ENCODE measurements around the gene IL10RA.

Gene IL10RA

DNA sequence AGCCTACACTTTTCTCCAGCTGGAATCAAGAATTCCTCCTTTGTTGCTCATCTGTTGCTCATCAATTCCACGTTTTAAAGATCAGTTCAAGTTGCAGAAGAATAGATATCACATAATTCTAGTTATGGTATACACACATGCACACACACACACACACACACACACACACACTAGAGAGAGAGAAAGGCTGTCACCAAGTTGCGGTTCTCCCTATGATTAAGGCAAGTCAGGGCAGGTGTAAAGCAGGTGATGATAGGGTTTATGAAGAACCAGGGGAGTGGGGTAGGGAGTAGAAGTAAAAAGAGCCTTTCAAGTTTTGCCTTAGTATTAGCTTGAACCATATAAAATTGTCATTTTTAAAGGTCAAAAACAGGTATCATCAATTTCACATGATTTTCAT is 59.0 kb downstream of the IL10RA start:
- no peak overlapping the region for H2AK5ac ChIP-seq (ENCODE audit: low read length)
- WGBS (ENCODE audit: extremely low coverage, insufficient coverage, low lambda C conversion rate) = no CpG with 5 or more reads among the region's 2 CpGs
- H2BK5ac ChIP-seq (ENCODE audit: low read length) = no peak overlapping the region
- no peak overlapping the region for H2BK120ac ChIP-seq (ENCODE audit: low read depth, low read length)
- H3K18ac ChIP-seq (ENCODE audit: low read length) = no peak overlapping the region
- no peak overlapping the region for H4K5ac ChIP-seq (ENCODE audit: low read length)
- no peaks in the 10 kb centered on the region for H3K79me2 ChIP-seq (ENCODE audit: control insufficient read depth, insufficient read depth, low read length)
- H3K4ac ChIP-seq (ENCODE audit: low read depth, low read length) = no peak overlapping the region
- no peak overlapping the region for H3K56ac ChIP-seq (ENCODE audit: low read length)
- no peak overlapping the region for H3K4me2 ChIP-seq (ENCODE audit: low read length)
- H3K9ac ChIP-seq (ENCODE audit: low read length) = no peak overlapping the region
- no peaks in the 10 kb centered on the region for H3K27me3 ChIP-seq (ENCODE audit: insufficient read depth, low read length, poor library complexity)
- no peak overlapping the region for H2BK15ac ChIP-seq (replicated peaks; ENCODE audit: low read depth)
- H3K27ac ChIP-seq (ENCODE audit: low read depth, low read length) = no peak overlapping the region
- H3K36me3 ChIP-seq (ENCODE audit: control insufficient read depth, insufficient read depth, low read length) = no peaks in the 10 kb centered on the region
- no peak overlapping the region for H4K8ac ChIP-seq (ENCODE audit: low read depth, low read length)
- no peaks in the 10 kb centered on the region for H3K79me1 ChIP-seq (ENCODE audit: low read length)
- DNase-seq = no peak
- no peaks in the 10 kb centered on the region for H3K4me1 ChIP-seq (ENCODE audit: control insufficient read depth, low read depth, low read length)
- no peak overlapping the region for H3K4me3 ChIP-seq (ENCODE audit: low read length)
- H3K23ac ChIP-seq (ENCODE audit: low read length) = no peak overlapping the region

DNA sequence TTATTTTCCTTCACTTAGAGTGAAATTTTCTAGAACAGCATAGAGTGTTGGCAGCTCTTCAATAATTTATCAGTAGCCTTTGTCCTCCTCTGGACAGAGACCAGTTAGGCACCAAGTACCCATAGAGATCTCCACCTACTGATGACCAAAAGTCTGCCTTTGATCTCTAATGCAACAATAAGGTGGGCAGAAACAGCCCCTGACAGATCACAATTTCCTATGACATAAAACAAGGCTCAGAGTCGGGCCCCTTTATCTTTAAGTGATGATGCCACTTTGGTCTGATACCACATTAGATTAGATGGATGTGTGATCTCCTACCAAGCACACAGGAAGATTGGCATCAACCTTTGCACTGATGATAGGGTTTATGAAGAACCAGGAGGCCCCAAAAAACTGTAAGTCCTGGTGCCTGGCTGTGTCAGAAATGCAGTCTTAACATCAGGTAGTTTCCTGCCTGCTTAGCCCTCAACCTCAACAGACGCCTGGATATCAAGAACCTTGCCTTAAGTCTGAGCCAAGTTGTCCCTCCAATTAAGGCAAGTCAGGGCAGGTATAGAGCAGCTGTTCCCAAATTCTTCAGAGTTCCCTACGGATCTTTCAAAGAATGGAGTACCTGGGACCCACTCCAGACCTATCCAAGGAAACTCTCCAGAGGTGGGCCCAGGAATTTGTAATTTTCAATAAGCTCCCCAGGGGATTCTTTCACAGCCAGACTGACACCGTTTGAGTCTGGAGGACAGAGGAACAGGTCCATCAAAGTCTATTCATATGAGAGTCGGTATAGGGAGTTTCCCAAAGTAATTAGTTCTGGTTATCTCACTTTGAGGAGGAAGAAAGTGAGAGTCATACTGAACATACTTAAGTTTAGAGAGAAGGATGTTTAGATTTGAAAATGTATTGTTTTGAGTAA is 60.1 kb downstream of the IL10RA start:
- Histone ChIP-seq H3K9ac (ENCODE audit: low read length) (no peak overlapping the region), H3K4me1 (ENCODE audit: control insufficient read depth, low read depth, low read length) (no peaks in the 10 kb centered on the region), H3K18ac (ENCODE audit: low read length) (no peak overlapping the region), H4K8ac (ENCODE audit: low read depth, low read length) (no peak overlapping the region), H3K36me3 (ENCODE audit: control insufficient read depth, insufficient read depth, low read length) (no peaks in the 10 kb centered on the region), H3K4ac (ENCODE audit: low read depth, low read length) (no peak overlapping the region), H3K56ac (ENCODE audit: low read length) (no peak overlapping the region), H2BK5ac (ENCODE audit: low read length) (no peak overlapping the region), H3K27me3 (ENCODE audit: insufficient read depth, low read length, poor library complexity) (no peaks in the 10 kb centered on the region), H2BK120ac (ENCODE audit: low read depth, low read length) (no peak overlapping the region), H4K5ac (ENCODE audit: low read length) (no peak overlapping the region), H3K4me2 (ENCODE audit: low read length) (no peak overlapping the region), H3K79me2 (ENCODE audit: control insufficient read depth, insufficient read depth, low read length) (no peaks in the 10 kb centered on the region), H3K23ac (ENCODE audit: low read length) (no peak overlapping the region), H2AK5ac (ENCODE audit: low read length) (no peak overlapping the region), H2BK15ac (replicated peaks; ENCODE audit: low read depth) (no peak overlapping the region), H3K79me1 (ENCODE audit: low read length) (no peaks in the 10 kb centered on the region), H3K27ac (ENCODE audit: low read depth, low read length) (no peak overlapping the region), H3K4me3 (ENCODE audit: low read length) (no peak overlapping the region)
- WGBS (ENCODE audit: extremely low coverage, insufficient coverage, low lambda C conversion rate) = no CpG with 5 or more reads among the region's 5 CpGs
- DNase-seq = no peak

DNA sequence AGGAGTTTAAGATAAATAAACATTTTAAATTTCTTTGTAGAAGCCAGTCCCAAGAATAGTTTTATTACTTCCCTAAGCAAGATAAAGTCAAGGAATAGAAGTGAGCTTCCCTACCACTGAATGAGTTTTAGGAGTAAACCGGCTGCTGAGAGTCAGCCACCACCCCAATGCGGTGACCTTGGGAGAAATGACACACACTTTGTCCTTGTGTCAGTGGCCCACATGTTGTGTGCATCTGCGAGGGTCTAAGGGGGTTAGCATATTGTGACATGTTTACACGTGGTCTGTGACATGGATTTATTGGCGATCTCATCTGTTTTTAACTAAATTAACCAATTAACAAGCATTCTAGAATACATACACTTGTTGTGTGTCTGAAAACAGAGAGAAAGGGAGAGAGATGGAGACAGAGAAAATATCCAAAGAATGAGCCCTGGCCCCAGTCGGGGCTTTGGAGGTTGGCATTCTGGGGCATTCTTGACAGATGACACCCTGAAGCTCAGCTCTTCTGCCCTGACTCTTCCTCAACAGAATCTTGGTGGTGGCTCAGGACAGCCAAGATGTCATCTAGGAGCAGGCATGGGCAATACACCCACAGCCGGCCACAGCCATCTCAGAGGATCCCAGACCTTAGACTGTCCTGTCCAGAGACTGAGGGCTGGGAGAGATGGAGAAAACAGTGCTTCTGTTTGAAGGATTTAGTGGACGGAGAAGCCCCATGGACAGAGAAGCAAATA is 60.9 kb downstream of the IL10RA start:
- no CpG with 5 or more reads among the region's 8 CpGs for WGBS (ENCODE audit: extremely low coverage, insufficient coverage, low lambda C conversion rate)

DNA sequence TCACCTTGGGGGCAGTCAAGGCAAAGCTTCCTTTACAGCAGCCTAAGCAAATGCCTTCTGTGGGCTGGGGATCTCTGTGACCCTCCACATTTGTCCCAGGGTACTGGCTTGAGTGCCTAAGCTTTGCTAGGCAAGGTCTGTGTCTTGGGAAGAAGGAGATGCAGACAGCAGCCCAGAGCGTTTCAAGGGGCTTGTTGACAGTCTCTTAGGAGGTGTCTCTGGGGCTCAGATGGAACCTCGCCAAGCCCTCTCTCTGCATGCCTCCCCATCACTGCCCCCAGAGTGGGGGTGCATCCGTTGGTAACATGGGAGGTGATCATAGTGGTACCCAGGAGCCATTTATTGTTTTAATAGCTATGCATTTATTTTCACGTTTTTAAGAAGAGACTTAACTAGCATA is 61.6 kb downstream of the IL10RA start:
- H3K4me1 ChIP-seq (ENCODE audit: control insufficient read depth, low read depth, low read length) = no peaks in the 10 kb centered on the region
- no peaks in the 10 kb centered on the region for H3K36me3 ChIP-seq (ENCODE audit: control insufficient read depth, insufficient read depth, low read length)
- no peak overlapping the region for H4K8ac ChIP-seq (ENCODE audit: low read depth, low read length)
- H2BK5ac ChIP-seq (ENCODE audit: low read length) = no peak overlapping the region
- H3K79me1 ChIP-seq (ENCODE audit: low read length) = no peaks in the 10 kb centered on the region
- no peak overlapping the region for H3K4me3 ChIP-seq (ENCODE audit: low read length)
- no peak overlapping the region for H2AK5ac ChIP-seq (ENCODE audit: low read length)
- H3K27ac ChIP-seq (ENCODE audit: low read depth, low read length) = no peak overlapping the region
- no peak overlapping the region for H3K9ac ChIP-seq (ENCODE audit: low read length)
- no peak overlapping the region for H3K23ac ChIP-seq (ENCODE audit: low read length)
- no peak for DNase-seq
- no peak overlapping the region for H3K4ac ChIP-seq (ENCODE audit: low read depth, low read length)
- H3K27me3 ChIP-seq (ENCODE audit: insufficient read depth, low read length, poor library complexity) = no peaks in the 10 kb centered on the region
- no peak overlapping the region for H2BK120ac ChIP-seq (ENCODE audit: low read depth, low read length)
- no peak overlapping the region for H2BK15ac ChIP-seq (replicated peaks; ENCODE audit: low read depth)
- no peak overlapping the region for H3K4me2 ChIP-seq (ENCODE audit: low read length)
- H3K79me2 ChIP-seq (ENCODE audit: control insufficient read depth, insufficient read depth, low read length) = no peaks in the 10 kb centered on the region
- no CpG with 5 or more reads among the region's 4 CpGs for WGBS (ENCODE audit: extremely low coverage, insufficient coverage, low lambda C conversion rate)
- H3K18ac ChIP-seq (ENCODE audit: low read length) = no peak overlapping the region
- no peak overlapping the region for H4K5ac ChIP-seq (ENCODE audit: low read length)
- no peak overlapping the region for H3K56ac ChIP-seq (ENCODE audit: low read length)

More for the DNA sequence above, 60.9 kb downstream of the IL10RA start:
- no peak overlapping the region for H2BK5ac ChIP-seq (ENCODE audit: low read length)
- H3K4me3 ChIP-seq (ENCODE audit: low read length) = no peak overlapping the region
- no peaks in the 10 kb centered on the region for H3K79me2 ChIP-seq (ENCODE audit: control insufficient read depth, insufficient read depth, low read length)
- no peak overlapping the region for H2BK120ac ChIP-seq (ENCODE audit: low read depth, low read length)
- H3K27ac ChIP-seq (ENCODE audit: low read depth, low read length) = no peak overlapping the region
- H3K23ac ChIP-seq (ENCODE audit: low read length) = no peak overlapping the region
- H2BK15ac ChIP-seq (replicated peaks; ENCODE audit: low read depth) = no peak overlapping the region
- H3K56ac ChIP-seq (ENCODE audit: low read length) = no peak overlapping the region
- no peak overlapping the region for H3K4me2 ChIP-seq (ENCODE audit: low read length)
- no peak overlapping the region for H2AK5ac ChIP-seq (ENCODE audit: low read length)
- H4K8ac ChIP-seq (ENCODE audit: low read depth, low read length) = no peak overlapping the region
- no peak overlapping the region for H3K9ac ChIP-seq (ENCODE audit: low read length)
- no peaks in the 10 kb centered on the region for H3K27me3 ChIP-seq (ENCODE audit: insufficient read depth, low read length, poor library complexity)
- no peak for DNase-seq
- no peaks in the 10 kb centered on the region for H3K36me3 ChIP-seq (ENCODE audit: control insufficient read depth, insufficient read depth, low read length)
- no peak overlapping the region for H4K5ac ChIP-seq (ENCODE audit: low read length)
- H3K18ac ChIP-seq (ENCODE audit: low read length) = no peak overlapping the region
- H3K4ac ChIP-seq (ENCODE audit: low read depth, low read length) = no peak overlapping the region
- H3K4me1 ChIP-seq (ENCODE audit: control insufficient read depth, low read depth, low read length) = no peaks in the 10 kb centered on the region
- H3K79me1 ChIP-seq (ENCODE audit: low read length) = no peaks in the 10 kb centered on the region

DNA sequence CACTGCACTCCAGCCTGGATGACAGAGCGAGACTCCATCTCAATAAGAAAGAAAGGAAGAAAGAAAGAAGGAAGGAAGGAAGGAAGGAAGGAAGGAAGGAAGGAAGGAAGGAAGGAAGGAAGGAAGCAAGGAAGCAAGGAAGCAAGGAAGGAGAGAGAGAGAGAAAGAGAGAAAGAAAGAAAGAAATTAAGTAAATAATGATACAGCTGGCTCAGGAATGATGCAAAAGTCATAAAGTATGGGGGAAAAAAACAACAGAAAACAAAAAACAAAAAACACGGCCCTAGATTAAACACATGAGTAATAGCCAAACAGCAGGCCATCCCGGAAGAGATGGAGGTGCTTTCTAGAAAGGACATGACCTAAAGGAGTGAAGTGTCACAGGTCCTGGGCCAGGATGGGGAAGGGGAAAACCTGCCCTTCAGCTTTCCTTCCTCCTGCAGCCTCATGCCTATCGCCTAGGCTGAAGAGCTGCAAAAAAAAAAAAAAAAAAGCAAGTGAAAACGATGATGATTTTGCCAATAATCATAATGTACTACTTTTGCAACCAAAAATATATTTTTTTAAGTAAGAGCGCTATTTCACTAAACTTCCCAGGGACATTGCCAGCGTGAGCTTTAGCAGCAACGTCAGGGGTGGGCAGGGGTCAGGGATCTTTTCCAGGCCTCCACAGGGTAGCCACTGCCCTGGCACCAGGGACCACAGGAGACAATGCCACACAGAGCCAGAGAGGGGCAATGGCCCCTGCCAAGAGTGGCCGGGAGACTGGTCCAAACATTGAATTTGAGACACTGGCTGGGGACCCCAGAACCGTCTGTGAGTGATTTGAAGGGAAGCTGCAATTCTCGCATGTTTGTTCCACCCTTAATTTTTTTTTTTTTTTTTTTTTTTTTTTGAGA is 62.5 kb downstream of the IL10RA start:
- no peaks in the 10 kb centered on the region for H3K79me2 ChIP-seq (ENCODE audit: control insufficient read depth, insufficient read depth, low read length)
- H3K23ac ChIP-seq (ENCODE audit: low read length) = no peak overlapping the region
- no peaks in the 10 kb centered on the region for H3K27me3 ChIP-seq (ENCODE audit: insufficient read depth, low read length, poor library complexity)
- no peak overlapping the region for H2BK5ac ChIP-seq (ENCODE audit: low read length)
- no peak overlapping the region for H2BK120ac ChIP-seq (ENCODE audit: low read depth, low read length)
- no peak overlapping the region for H4K5ac ChIP-seq (ENCODE audit: low read length)
- H3K18ac ChIP-seq (ENCODE audit: low read length) = no peak overlapping the region
- H3K4me2 ChIP-seq (ENCODE audit: low read length) = no peak overlapping the region
- no peak overlapping the region for H3K4ac ChIP-seq (ENCODE audit: low read depth, low read length)
- no peak overlapping the region for H4K8ac ChIP-seq (ENCODE audit: low read depth, low read length)
- no peak for DNase-seq
- no peak overlapping the region for H3K4me3 ChIP-seq (ENCODE audit: low read length)
- WGBS (ENCODE audit: extremely low coverage, insufficient coverage, low lambda C conversion rate) = no CpG with 5 or more reads among the region's 11 CpGs
- no peaks in the 10 kb centered on the region for H3K4me1 ChIP-seq (ENCODE audit: control insufficient read depth, low read depth, low read length)
- H3K56ac ChIP-seq (ENCODE audit: low read length) = no peak overlapping the region
- no peaks in the 10 kb centered on the region for H3K79me1 ChIP-seq (ENCODE audit: low read length)
- H3K9ac ChIP-seq (ENCODE audit: low read length) = no peak overlapping the region
- no peak overlapping the region for H3K27ac ChIP-seq (ENCODE audit: low read depth, low read length)
- no peaks in the 10 kb centered on the region for H3K36me3 ChIP-seq (ENCODE audit: control insufficient read depth, insufficient read depth, low read length)
- H2AK5ac ChIP-seq (ENCODE audit: low read length) = no peak overlapping the region
- H2BK15ac ChIP-seq (replicated peaks; ENCODE audit: low read depth) = no peak overlapping the region
